MM.1S (cell line): ENCODE measurements around the gene ATG4D.

Experiments
- DNase-seq: peaks from one replicate; pipeline ENCODE4 v3.0.0-alpha.2; 2015
- H2AFZ ChIP-seq: fragments of 300-600 bp; sonication (generic); 2 replicates; pipeline ENCODE4 v1.6.0; 2016; ENCODE audit warnings: antibody characterized with exemption, low read length
- H3F3A ChIP-seq: fragments of 300-600 bp; sonication (generic); 2 replicates; pipeline ENCODE4 v1.6.1; 2016; ENCODE audit warnings: mild to moderate bottlenecking, antibody characterized with exemption, low read length, moderate library complexity, mixed read lengths; ENCODE audit not compliant: insufficient read depth
- H3K27ac ChIP-seq: fragments of 300-600 bp; sonication (generic); 2 replicates; pipeline ENCODE4 v1.5.1; 2016; ENCODE audit warnings: mild to moderate bottlenecking, low read length
- H3K27me3 ChIP-seq: fragments of 300-600 bp; sonication (generic); replicated peaks from 2 replicates; pipeline ENCODE4 v1.6.0; 2016; ENCODE audit warnings: low read length; ENCODE audit not compliant: insufficient read depth
- H3K36me3 ChIP-seq: fragments of 300-600 bp; sonication (generic); replicated peaks from 2 replicates; pipeline ENCODE4 v1.6.1; 2016; ENCODE audit warnings: mild to moderate bottlenecking, low read length, mixed read lengths; ENCODE audit not compliant: insufficient read depth
- H3K4me1 ChIP-seq: fragments of 300-600 bp; sonication (generic); 2 replicates; pipeline ENCODE4 v1.6.1; 2016; ENCODE audit warnings: low read length, mixed read lengths
- H3K4me2 ChIP-seq: fragments of 300-600 bp; sonication (generic); 2 replicates; pipeline ENCODE4 v1.6.0; 2016; ENCODE audit warnings: low read depth, low read length
- H3K4me3 ChIP-seq: fragments of 300-600 bp; sonication (generic); 2 replicates; pipeline ENCODE4 v1.5.1; 2016; ENCODE audit warnings: low read length, mixed read lengths
- H3K79me2 ChIP-seq: fragments of 300-600 bp; sonication (generic); 2 replicates; pipeline ENCODE4 v1.6.1; 2016; ENCODE audit warnings: mixed run types, low read length, mixed read lengths
- H3K9ac ChIP-seq: fragments of 300-600 bp; sonication (generic); 2 replicates; pipeline ENCODE4 v1.6.1; 2016; ENCODE audit warnings: low read length, mixed read lengths
- H3K9me2 ChIP-seq: fragments of 300-600 bp; sonication (generic); replicated peaks from 2 replicates; pipeline ENCODE4 v1.6.1; 2016; ENCODE audit warnings: mild to moderate bottlenecking, low read length, mixed read lengths; ENCODE audit not compliant: insufficient read depth
- H3K9me3 ChIP-seq: fragments of 300-600 bp; sonication (generic); replicated peaks from 2 replicates; pipeline ENCODE4 v1.6.1; 2016; ENCODE audit warnings: mild to moderate bottlenecking, low read length, mixed read lengths; ENCODE audit not compliant: insufficient read depth
- H4K20me1 ChIP-seq: fragments of 300-600 bp; sonication (generic); 2 replicates; pipeline ENCODE4 v1.6.1; 2016; ENCODE audit warnings: mild to moderate bottlenecking, low read length, moderate library complexity, mixed read lengths; ENCODE audit not compliant: insufficient read depth
- CTCF ChIP-seq: fragments of 300-600 bp; sonication (generic); IDR thresholded peaks from 2 replicates; pipeline ENCODE4 v1.5.1; 2016; ENCODE audit warnings: antibody characterized with exemption, low read length, mixed read lengths
- EZH2 ChIP-seq: fragments of 300-600 bp; sonication (generic); optimal IDR thresholded peaks from 2 replicates; pipeline ENCODE3; 2017; ENCODE audit warnings: low read depth, mild to moderate bottlenecking, antibody characterized with exemption, low read length, mixed read lengths
- EZH2phosphoT487 ChIP-seq: fragments of 300-600 bp; sonication (generic); IDR thresholded peaks from 2 replicates; pipeline ENCODE4 v1.6.1; 2018; ENCODE audit warnings: antibody characterized with exemption, low read length

Gene ATG4D

GRCh38 chr19:10546817-10547216, 3.1 kb downstream of the ATG4D start:
- H3K4me3 ChIP-seq, result no peak overlapping the region
- H3K4me1 ChIP-seq, result peaks cover 10% of the 10 kb centered on the region
- no peak overlapping the region for H3K27ac ChIP-seq
- DNase-seq, result no peak
- H3F3A ChIP-seq, result no peaks in the 10 kb centered on the region
- H3K79me2 ChIP-seq, result peaks cover 36% of the 10 kb centered on the region
- H3K27me3 ChIP-seq, result no peaks in the 10 kb centered on the region
- no peaks in the 10 kb centered on the region for H3K9me3 ChIP-seq
- H3K4me2 ChIP-seq, result no peak overlapping the region
- H3K9ac ChIP-seq, result no peak overlapping the region
- H2AFZ ChIP-seq, result no peak overlapping the region
- TF ChIP-seq EZH2phosphoT487 (no peak), CTCF (no peak), EZH2 (no peak)
- H3K36me3 ChIP-seq, result no peaks in the 10 kb centered on the region
- H3K9me2 ChIP-seq, result no peaks in the 10 kb centered on the region
- H4K20me1 ChIP-seq, result no peaks in the 10 kb centered on the region

- no peak for TF ChIP-seq EZH2
- TF ChIP-seq CTCF, result no peak
- TF ChIP-seq EZH2phosphoT487, result no peak
- no peak overlapping the region for H3K9ac ChIP-seq
- H3K79me2 ChIP-seq, result peaks cover 35% of the 10 kb centered on the region
- no peaks in the 10 kb centered on the region for H3K9me3 ChIP-seq
- H3K4me2 ChIP-seq, result no peak overlapping the region
- H3K4me3 ChIP-seq, result no peak overlapping the region
- no peak for DNase-seq
- no peaks in the 10 kb centered on the region for H3K9me2 ChIP-seq
- no peaks in the 10 kb centered on the region for H3K27me3 ChIP-seq
- H3F3A ChIP-seq, result no peaks in the 10 kb centered on the region
- H3K36me3 ChIP-seq, result no peaks in the 10 kb centered on the region
- H2AFZ ChIP-seq, result no peak overlapping the region
- peaks cover 6% of the 10 kb centered on the region; the same call in 1 of the 2 replicates for H3K4me1 ChIP-seq
- H4K20me1 ChIP-seq, result no peaks in the 10 kb centered on the region
- H3K27ac ChIP-seq, result no peak overlapping the region
These were observed 5.1 kb downstream of the ATG4D start for GRCh38 chr19:10548746-10549276.

GRCh38 chr19:10549733-10550132, 6.0 kb downstream of the ATG4D start:
- no peaks in the 10 kb centered on the region for H4K20me1 ChIP-seq
- DNase-seq, result no peak
- H3K36me3 ChIP-seq, result no peaks in the 10 kb centered on the region

More at GRCh38 chr19:10549733-10550132, 6.0 kb downstream of the ATG4D start:
- TF ChIP-seq EZH2phosphoT487, result no peak
- TF ChIP-seq EZH2, result no peak
- TF ChIP-seq CTCF, result no peak
- Histone ChIP-seq H3K4me2 (no peak overlapping the region), H3K9me3 (no peaks in the 10 kb centered on the region), H3K4me1 (peaks cover 2% of the 10 kb centered on the region; the same call in 1 of the 2 replicates), H3K79me2 (peaks cover 26% of the 10 kb centered on the region), H3K4me3 (no peak overlapping the region), H2AFZ (no peak overlapping the region), H3F3A (no peaks in the 10 kb centered on the region), H3K27ac (no peak overlapping the region), H3K27me3 (no peaks in the 10 kb centered on the region), H3K9ac (no peak overlapping the region), H3K9me2 (no peaks in the 10 kb centered on the region)
